Measurements from ENCODE around the gene CFAP46. TPM values are rescaled to one million over a fixed set of nuclear protein-coding genes. Genes with fewer than 3 reads are reported as not detected.

The CFAP46 gene
- total RNA-seq, 1 donor from 2014 or later: 3.7 TPM

- Mint-ChIP-seq H3K36me3 (ENCODE audit: low read depth) (no peaks in the 10 kb centered on the region), H3K4me3 (no peak overlapping the region), H3K27ac (no peak overlapping the region), H3K4me1 (peaks cover 23% of the 10 kb centered on the region), H3K9me3 (no peaks in the 10 kb centered on the region), H3K27me3 (peaks cover 9% of the 10 kb centered on the region)
- TF ChIP-seq CTCF (IDR thresholded peaks at IDR 0.05): no peak
- intact Hi-C loops (cut with micrococcal nuclease): no loop called here
- no peak for DNase-seq
- ChIA-PET CTCF (no interaction called here), POLR2A (no interaction called here)
- no peak for ATAC-seq (ENCODE audit: low read depth)
These were observed 25.3 kb downstream of the CFAP46 start for GRCh38 chr10:132916956-132917666.

GRCh38 chr10:132916421-132916841, 25.9 kb downstream of the CFAP46 start:
- ChIA-PET POLR2A (no interaction called here), CTCF (no interaction called here)
- Mint-ChIP-seq H3K4me1 (peaks cover 23% of the 10 kb centered on the region), H3K4me3 (no peak overlapping the region), H3K27me3 (peaks cover 9% of the 10 kb centered on the region), H3K27ac (no peak overlapping the region), H3K36me3 (ENCODE audit: low read depth) (no peaks in the 10 kb centered on the region), H3K9me3 (no peaks in the 10 kb centered on the region)
- DNase-seq (no peak), ATAC-seq (ENCODE audit: low read depth) (no peak)
- intact Hi-C loops (cut with micrococcal nuclease): no loop called here
- TF ChIP-seq CTCF (IDR thresholded peaks at IDR 0.05): no peak

- ChIA-PET CTCF (interaction anchor here (0.7 to 0.9 kb wide), 2 partner anchors 10 to 12 kb away, joined by 3 read pairs; no protein-coding TSS in a partner anchor), POLR2A (interaction anchor here (0.8 to 1.0 kb wide), 2 partner anchors 17 to 360 kb away, joined by 3 to 4 read pairs; no protein-coding TSS in a partner anchor)
- Mint-ChIP-seq H3K27ac (no peak overlapping the region), H3K9me3 (no peaks in the 10 kb centered on the region), H3K27me3 (peaks cover 13% of the 10 kb centered on the region), H3K36me3 (ENCODE audit: low read depth) (no peaks in the 10 kb centered on the region), H3K4me3 (no peak overlapping the region), H3K4me1 (peaks cover 23% of the 10 kb centered on the region)
- peak; percentile 96 for ATAC-seq (ENCODE audit: low read depth)
- no peak for TF ChIP-seq CTCF (IDR thresholded peaks at IDR 0.05)
- intact Hi-C loops (cut with micrococcal nuclease): no loop called here
- peak; percentile 77 for DNase-seq
These were observed 27.0 kb downstream of the CFAP46 start for GRCh38 chr10:132915411-132915810.

GRCh38 chr10:132914732-132915131, 27.6 kb downstream of the CFAP46 start:
- peak overlapping the region; percentile 62 for H3K4me3 Mint-ChIP-seq
- intact Hi-C loops (cut with micrococcal nuclease): no loop called here
- ATAC-seq (ENCODE audit: low read depth): peak; percentile 36
- H3K36me3 Mint-ChIP-seq (ENCODE audit: low read depth): no peaks in the 10 kb centered on the region
- no peak for DNase-seq
- H3K9me3 Mint-ChIP-seq: no peaks in the 10 kb centered on the region
- H3K27me3 Mint-ChIP-seq: peaks cover 13% of the 10 kb centered on the region
- TF ChIP-seq CTCF (IDR thresholded peaks at IDR 0.05): no peak
- peaks cover 23% of the 10 kb centered on the region for H3K4me1 Mint-ChIP-seq
- POLR2A ChIA-PET: interaction anchor here (1.0 kb wide), 1 partner anchor 18 kb away, joined by 3 read pairs; no protein-coding TSS in a partner anchor
- no peak overlapping the region for H3K27ac Mint-ChIP-seq
- CTCF ChIA-PET: interaction anchor here (0.7 to 0.9 kb wide), 2 partner anchors 9 to 11 kb away, joined by 3 read pairs; no protein-coding TSS in a partner anchor

GRCh38 chr10:132913559-132914115, 28.7 kb downstream of the CFAP46 start:
- CTCF ChIA-PET: no interaction called here

More at GRCh38 chr10:132913559-132914115, 28.7 kb downstream of the CFAP46 start:
- intact Hi-C loops (cut with micrococcal nuclease): no loop called here
- DNase-seq (no peak), ATAC-seq (ENCODE audit: low read depth) (no peak)
- Mint-ChIP-seq H3K9me3 (no peaks in the 10 kb centered on the region), H3K4me3 (no peak overlapping the region), H3K27me3 (peaks cover 13% of the 10 kb centered on the region), H3K4me1 (peaks cover 23% of the 10 kb centered on the region), H3K36me3 (ENCODE audit: low read depth) (no peaks in the 10 kb centered on the region), H3K27ac (no peak overlapping the region)
- POLR2A ChIA-PET: no interaction called here
- TF ChIP-seq CTCF (IDR thresholded peaks at IDR 0.05): no peak
